Stimulated activated naive CD8-positive, alpha-beta T cell treated with anti-CD3 and anti-CD28 coated beads, Interleukin-15, Interleukin-2, amounts not matched to agents 100 U/mL and 50 U/mL, for 24 hours (primary cell): ENCODE data around the gene SYTL1.
"Not testable (repeated sequence)": the region's sequence is repeated elsewhere in the genome, so short reads cannot be mapped to it uniquely, and the experiment has no call there.

Experiments used
- ATAC-seq: fragments of 150-1000 bp; cut with Tn5 transposase; one replicate; pipeline ENCODE4 v1.10.0; 2021
- DNase-seq: peaks from one replicate; pipeline ENCODE4 v3.0.0; 2021

SYTL1 gene

GRCh38 chr1:27384797-27385196 lies 43.0 kb downstream of the SYTL1 start:
- not testable (repeated sequence) for ATAC-seq, DNase-seq

GRCh38 chr1:27388337-27389005 lies 46.6 kb downstream of the SYTL1 start:
- DNase-seq (peak; percentile 84), ATAC-seq (no peak)

- DNase-seq (peak; percentile 52), ATAC-seq (no peak)
Measured at GRCh38 chr1:27391511-27392095, 49.8 kb downstream of the SYTL1 start.

GRCh38 chr1:27392096-27392777 lies 50.4 kb downstream of the SYTL1 start, which contains the start of gene GPR3:
TSS of gene GPR3 (plus strand) at chr1:27392622. CDS start at chr1:27393799, 1,177 bp downstream.
- DNase-seq (peak; percentile 96), ATAC-seq (peak; percentile 94)

GRCh38 chr1:27392778-27393635 lies 51.2 kb downstream of the SYTL1 start:
- ATAC-seq (no peak), DNase-seq (no peak)

GRCh38 chr1:27393641-27394281 lies 51.9 kb downstream of the SYTL1 start:
- no peak for ATAC-seq
- DNase-seq: no peak

GRCh38 chr1:27394282-27394658 lies 52.4 kb downstream of the SYTL1 start:
- DNase-seq (no peak), ATAC-seq (no peak)

GRCh38 chr1:27394925-27395324 lies 53.1 kb downstream of the SYTL1 start:
- no peak for ATAC-seq
- DNase-seq: no peak

- ATAC-seq (peak; percentile 4), DNase-seq (peak; percentile 81)
Measured at GRCh38 chr1:27395441-27396195, 53.8 kb downstream of the SYTL1 start.

- ATAC-seq (no peak), DNase-seq (no peak)
Measured at GRCh38 chr1:27397110-27397509, 55.3 kb downstream of the SYTL1 start.

GRCh38 chr1:27397749-27398148 lies 55.9 kb downstream of the SYTL1 start:
- DNase-seq (no peak), ATAC-seq (no peak)

GRCh38 chr1:27398405-27399149 lies 56.8 kb downstream of the SYTL1 start:
- DNase-seq: no peak
- no peak for ATAC-seq

- ATAC-seq (no peak), DNase-seq (no peak)
Measured at GRCh38 chr1:27399251-27400025, 57.6 kb downstream of the SYTL1 start.

- DNase-seq: no peak
- no peak for ATAC-seq
Measured at GRCh38 chr1:27400082-27400962, 58.5 kb downstream of the SYTL1 start.

- ATAC-seq (no peak), DNase-seq (no peak)
Measured at GRCh38 chr1:27400963-27401341, 59.1 kb downstream of the SYTL1 start.

GRCh38 chr1:27402349-27402754 lies 60.5 kb downstream of the SYTL1 start:
- DNase-seq: peak; percentile 37
- ATAC-seq: no peak

GRCh38 chr1:27403065-27403726 lies 61.4 kb downstream of the SYTL1 start:
- DNase-seq (peak; percentile 57), ATAC-seq (peak; percentile 74)
